ENCODE measurements around the gene LSM14B. TPM values are rescaled to one million over a fixed set of nuclear protein-coding genes. Genes with fewer than 3 reads are reported as not detected.

LSM14B gene
- polyA plus RNA-seq, 4 donors: 52.2 to 61.7 (median 53.4) TPM

GRCh38 chr20:62160876-62161275 lies 38.6 kb downstream of the LSM14B start:
- no peak for DNase-seq (ENCODE audit: low read depth in 4 of 4, low spot score in 3 of 4)

GRCh38 chr20:62161347-62161746 lies 39.1 kb downstream of the LSM14B start:
- DNase-seq (ENCODE audit: low read depth in 4 of 4, low spot score in 3 of 4): no peak

GRCh38 chr20:62162765-62163484 lies 40.6 kb downstream of the LSM14B start:
- no peak for DNase-seq (ENCODE audit: low read depth in 4 of 4, low spot score in 3 of 4)

- DNase-seq (ENCODE audit: low read depth in 4 of 4, low spot score in 3 of 4): no peak
Observed at GRCh38 chr20:62163485-62163865, 41.2 kb downstream of the LSM14B start.

GRCh38 chr20:62163986-62164762 lies 41.9 kb downstream of the LSM14B start:
- DNase-seq (ENCODE audit: low read depth in 4 of 4, low spot score in 3 of 4): no peak

- no peak for DNase-seq (ENCODE audit: low read depth in 4 of 4, low spot score in 3 of 4)
Observed at GRCh38 chr20:62164879-62165761, 42.8 kb downstream of the LSM14B start.

- DNase-seq (ENCODE audit: low read depth in 4 of 4, low spot score in 3 of 4): no peak
Observed at GRCh38 chr20:62165762-62166399, 43.6 kb downstream of the LSM14B start.

GRCh38 chr20:62167474-62167873 lies 45.2 kb downstream of the LSM14B start:
- no peak for DNase-seq (ENCODE audit: low read depth in 4 of 4, low spot score in 3 of 4)

GRCh38 chr20:62168061-62168460 lies 45.8 kb downstream of the LSM14B start:
- no peak for DNase-seq (ENCODE audit: low read depth in 4 of 4, low spot score in 3 of 4)

GRCh38 chr20:62168890-62169435 lies 46.7 kb downstream of the LSM14B start:
- no peak for DNase-seq (ENCODE audit: low read depth in 4 of 4, low spot score in 3 of 4)

GRCh38 chr20:62170536-62170935 lies 48.3 kb downstream of the LSM14B start:
- no peak for DNase-seq (ENCODE audit: low read depth in 4 of 4, low spot score in 3 of 4)

- no peak for DNase-seq (ENCODE audit: low read depth in 4 of 4, low spot score in 3 of 4)
Observed at GRCh38 chr20:62171245-62171644, 49.0 kb downstream of the LSM14B start.

- DNase-seq (ENCODE audit: low read depth in 4 of 4, low spot score in 3 of 4): no peak
Observed at GRCh38 chr20:62172666-62173065, 50.4 kb downstream of the LSM14B start.

GRCh38 chr20:62174021-62174804 lies 51.9 kb downstream of the LSM14B start:
- no peak for DNase-seq (ENCODE audit: low read depth in 4 of 4, low spot score in 3 of 4)

GRCh38 chr20:62174870-62175624 lies 52.8 kb downstream of the LSM14B start:
- no peak for DNase-seq (ENCODE audit: low read depth in 4 of 4, low spot score in 3 of 4)

GRCh38 chr20:62175711-62176110 lies 53.4 kb downstream of the LSM14B start:
- no peak for DNase-seq (ENCODE audit: low read depth in 4 of 4, low spot score in 3 of 4)

GRCh38 chr20:62176866-62177265 lies 54.6 kb downstream of the LSM14B start:
- no peak for DNase-seq (ENCODE audit: low read depth in 4 of 4, low spot score in 3 of 4)

- DNase-seq (ENCODE audit: low read depth in 4 of 4, low spot score in 3 of 4): peak in 1 of 4 donors; percentile 8
Observed at GRCh38 chr20:62177307-62177706, 55.0 kb downstream of the LSM14B start.

All from left renal pelvis (tissue), 4 donors.